Loucy (cell line): ENCODE data around the gene LIME1.

Experiments
- CTCF ChIP-seq: fragments of 200-600 bp; sonication (generic); conservative IDR thresholded peaks from 2 replicates; pipeline ENCODE4 v1.5.1; 2014; ENCODE audit warnings: mild to moderate bottlenecking, antibody characterized with exemption, low read length
- EZH2phosphoT487 ChIP-seq: fragments of 200-600 bp; IDR thresholded peaks from 2 replicates; pipeline ENCODE4 v1.6.1; 2018; ENCODE audit warnings: antibody characterized with exemption, mild to moderate bottlenecking, moderate library complexity, borderline replicate concordance

DNA sequence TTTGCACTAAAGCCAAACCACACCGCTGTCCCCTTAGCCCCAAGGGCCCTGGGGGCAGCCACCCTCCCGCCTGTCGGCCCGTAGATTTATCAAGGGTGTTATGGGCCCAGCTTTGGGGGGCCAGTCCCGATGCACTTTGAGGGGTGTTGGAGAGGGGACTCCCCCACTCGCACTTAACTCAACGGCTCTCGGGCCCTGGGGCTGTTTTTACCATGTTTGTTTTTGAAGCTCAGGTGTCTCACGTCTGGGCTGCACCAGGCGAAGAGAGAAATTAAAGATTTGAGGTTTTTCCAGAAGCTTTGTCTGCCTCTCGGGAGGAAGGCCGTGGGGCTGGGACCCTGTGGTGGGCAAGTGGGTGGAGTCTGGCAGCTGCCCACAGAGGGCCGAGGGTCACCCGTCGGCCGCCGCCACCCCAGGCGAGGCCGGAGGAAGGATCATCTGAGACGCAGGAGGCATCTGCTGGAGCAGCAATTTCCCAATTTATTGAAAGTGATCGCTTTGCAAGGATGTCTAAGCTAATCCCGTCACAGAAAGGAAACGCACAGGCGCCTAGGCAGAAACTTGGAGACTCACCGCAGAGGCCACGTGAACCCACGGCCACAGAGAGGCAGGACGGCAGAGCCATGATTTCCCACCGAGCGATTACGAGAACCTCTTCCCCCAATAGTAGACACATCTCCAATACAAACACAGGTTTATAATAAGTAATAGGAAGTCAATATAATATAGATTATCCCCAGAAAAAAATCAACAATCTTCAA lies 6.9 kb downstream of the LIME1 start:
- TF ChIP-seq CTCF, result no peak
- TF ChIP-seq EZH2phosphoT487, result no peak
